HepG2 (cell line): ENCODE results near the gene LRIG1. TPM values are rescaled to one million over a fixed set of nuclear protein-coding genes. Genes with fewer than 3 reads are reported as not detected.

ENCODE experiments used
- BCL6 ChIP-seq: IDR thresholded peaks from 2 replicates; pipeline ENCODE4 v1.6.1; 2016; ENCODE audit warnings: missing genetic modification reagents, missing compliant biosample characterization
- CHD4 ChIP-seq: fragments of 200-600 bp; sonication (generic); IDR thresholded peaks from 2 replicates; pipeline ENCODE4 v1.7.0; 2017; ENCODE audit warnings: mild to moderate bottlenecking, low read length, borderline replicate concordance
- GABPA ChIP-seq, 2 experiments: IDR thresholded peaks; 2 replicates each; pipeline ENCODE4 v1.6.1; 2011 to 2016; ENCODE audit warnings: low read depth in 2 of 2, low read length in 1 of 2, missing biosample characterization in 1 of 2, missing genetic modification characterization in 1 of 2
- HMG20A ChIP-seq: IDR thresholded peaks from 2 replicates; pipeline ENCODE4 v1.6.1; 2016; ENCODE audit warnings: borderline replicate concordance
- HMGXB3 ChIP-seq: sonication (generic); formaldehyde crosslinking; IDR thresholded peaks from 2 replicates; pipeline ENCODE4 v1.4.0; 2020; ENCODE audit warnings: missing genetic modification reagents, borderline replicate concordance
- MAFG ChIP-seq: sonication (generic); formaldehyde crosslinking; IDR thresholded peaks from 2 replicates; pipeline ENCODE4 v1.5.1; 2020; ENCODE audit warnings: mild to moderate bottlenecking, missing genetic modification reagents
- MIXL1 ChIP-seq: IDR thresholded peaks from 2 replicates; pipeline ENCODE4 v1.6.1; 2016
- NCOR1 ChIP-seq: fragments of 200-600 bp; sonication (generic); IDR thresholded peaks from 2 replicates; pipeline ENCODE4 v1.7.0; 2017; ENCODE audit warnings: antibody characterized with exemption, low read length, borderline replicate concordance
- PAF1 ChIP-seq: IDR thresholded peaks from 2 replicates; pipeline ENCODE4 v1.6.1; 2016; ENCODE audit warnings: missing genetic modification reagents, missing compliant biosample characterization
- RFXANK ChIP-seq: IDR thresholded peaks from 2 replicates; pipeline ENCODE4 v1.6.1; 2016
- SNAPC5 ChIP-seq: sonication (generic); formaldehyde crosslinking; IDR thresholded peaks from 2 replicates; pipeline ENCODE4 v1.8.1; 2023; ENCODE audit warnings: mild to moderate bottlenecking, missing genetic modification reagents, borderline replicate concordance
- TERF1 ChIP-seq: sonication (generic); formaldehyde crosslinking; IDR thresholded peaks from 2 replicates; pipeline ENCODE4 v1.8.0; 2022; ENCODE audit warnings: mild to moderate bottlenecking, missing genetic modification reagents, moderate library complexity
- ZFP36 ChIP-seq: fragments of 150-350 bp; IDR thresholded peaks from 2 replicates; pipeline ENCODE4 v1.6.1; 2018; ENCODE audit warnings: borderline replicate concordance, low read length, low read depth; ENCODE audit not compliant: partially characterized antibody
- ZNF264 ChIP-seq: sonication (generic); formaldehyde crosslinking; IDR thresholded peaks from 2 replicates; pipeline ENCODE4 v1.4.0; 2020; ENCODE audit warnings: missing genetic modification reagents
- ZNF281 ChIP-seq: sonication (generic); formaldehyde crosslinking; IDR thresholded peaks from 2 replicates; pipeline ENCODE4 v1.4.0; 2020; ENCODE audit warnings: missing genetic modification reagents, borderline replicate concordance
- ZNF296 ChIP-seq: sonication (generic); formaldehyde crosslinking; conservative IDR thresholded peaks from 2 replicates; pipeline ENCODE4 v1.5.0; 2020; ENCODE audit warnings: mild to moderate bottlenecking, missing genetic modification reagents
- ZNF468 ChIP-seq: sonication (generic); formaldehyde crosslinking; IDR thresholded peaks from 2 replicates; pipeline ENCODE4 v1.8.0; 2022; ENCODE audit warnings: mild to moderate bottlenecking, moderate library complexity, missing genetic modification reagents
- ZNF564 ChIP-seq: sonication (generic); formaldehyde crosslinking; IDR thresholded peaks from 2 replicates; pipeline ENCODE4 v1.8.1; 2023; ENCODE audit warnings: mild to moderate bottlenecking, missing genetic modification reagents
- ZNF891 ChIP-seq: sonication (generic); formaldehyde crosslinking; IDR thresholded peaks from 2 replicates; pipeline ENCODE4 v1.5.0; 2020; ENCODE audit warnings: mild to moderate bottlenecking, missing genetic modification reagents
- ZSCAN31 ChIP-seq: sonication (generic); formaldehyde crosslinking; IDR thresholded peaks from 2 replicates; pipeline ENCODE4 v1.5.0; 2020; ENCODE audit warnings: low read depth, mild to moderate bottlenecking, missing genetic modification reagents
- polyA plus RNA-seq, 8 experiments: library from polyadenylated mRNA; depleted of rRNA in 3 of 8; stranded (reverse) in 7 of 8; unstranded in 1 of 8; fragments of >200 nt; fragmentation: Illumina TruSeq in 4 of 8; extraction: Trizol in 4 of 8; gene quantifications; 2 replicates each; pipeline versions ENCODE4 v1.2.1 to v1.2.3, GENCODE V29; 2011 to 2016; ENCODE audit warnings: low read depth in 4 of 8, missing spikeins in 1 of 8, mixed read lengths in 1 of 8; ENCODE audit not compliant: insufficient read depth in 1 of 8
- total RNA-seq, 5 experiments: library from RNA; depleted of rRNA; stranded (reverse); fragments of >200 nt; fragmentation: Illumina TruSeq; extraction: Trizol; gene quantifications; 2 replicates each; pipeline ENCODE4 v1.2.3, GENCODE V29; 2016; ENCODE audit warnings: low read depth in 1 of 5

LRIG1 gene
- total and polyA plus RNA-seq, 2 of the 13 experiments (the other 11 are each of a cell fraction or from before 2014, with no cell fraction given) = 17.8 to 24.8 TPM

- TF ChIP-seq ZNF281 (CRISPR knock-in tag) (peak; percentile 97), SNAPC5 (peak; percentile 86; the same call in 1 of the 2 replicates), HMG20A (CRISPR knock-in tag) (no peak; the same call in 1 of the 2 replicates), CHD4 (no peak), TERF1 (CRISPR knock-in tag) (no peak), ZNF564 (CRISPR knock-in tag) (peak; percentile 34; the same call in 1 of the 2 replicates), GABPA (IDR thresholded peaks at IDR 0.05; ENCODE audit: low read depth, low read length) (no peak), GABPA (CRISPR knock-in tag; IDR thresholded peaks at IDR 0.05; ENCODE audit: low read depth) (peak; percentile 57), BCL6 (peak; percentile 79), ZNF296 (CRISPR knock-in tag) (no peak), NCOR1 (peak; percentile 70; the same call in 1 of the 2 replicates), ZNF891 (CRISPR knock-in tag) (peak; percentile 18; the same call in 1 of the 2 replicates), ZFP36 (no peak), ZSCAN31 (CRISPR knock-in tag) (0 out of 2 replicates have a peak, but pooled peaks have one; percentile 32), HMGXB3 (peak; percentile 65; the same call in 1 of the 2 replicates), PAF1 (CRISPR knock-in tag) (no peak), MIXL1 (CRISPR knock-in tag) (no peak), RFXANK (CRISPR knock-in tag) (no peak), ZNF264 (no peak), MAFG (CRISPR knock-in tag) (no peak), ZNF468 (CRISPR knock-in tag) (no peak)
Measured at GRCh38 chr3:66500576-66501482, at the start of gene LRIG1 (continued).
